NCI-H2171 (cell line): ENCODE data around the gene MSX1.

Experiments used
- DNase-seq: peaks from one replicate; lab custom pipeline; 2025; lab: John Stamatoyannopoulos, UW

Gene MSX1

GRCh38 chr4:4857809-4858508 is 1.5 kb upstream of the MSX1 start:
- DNase-seq = no peak

DNA sequence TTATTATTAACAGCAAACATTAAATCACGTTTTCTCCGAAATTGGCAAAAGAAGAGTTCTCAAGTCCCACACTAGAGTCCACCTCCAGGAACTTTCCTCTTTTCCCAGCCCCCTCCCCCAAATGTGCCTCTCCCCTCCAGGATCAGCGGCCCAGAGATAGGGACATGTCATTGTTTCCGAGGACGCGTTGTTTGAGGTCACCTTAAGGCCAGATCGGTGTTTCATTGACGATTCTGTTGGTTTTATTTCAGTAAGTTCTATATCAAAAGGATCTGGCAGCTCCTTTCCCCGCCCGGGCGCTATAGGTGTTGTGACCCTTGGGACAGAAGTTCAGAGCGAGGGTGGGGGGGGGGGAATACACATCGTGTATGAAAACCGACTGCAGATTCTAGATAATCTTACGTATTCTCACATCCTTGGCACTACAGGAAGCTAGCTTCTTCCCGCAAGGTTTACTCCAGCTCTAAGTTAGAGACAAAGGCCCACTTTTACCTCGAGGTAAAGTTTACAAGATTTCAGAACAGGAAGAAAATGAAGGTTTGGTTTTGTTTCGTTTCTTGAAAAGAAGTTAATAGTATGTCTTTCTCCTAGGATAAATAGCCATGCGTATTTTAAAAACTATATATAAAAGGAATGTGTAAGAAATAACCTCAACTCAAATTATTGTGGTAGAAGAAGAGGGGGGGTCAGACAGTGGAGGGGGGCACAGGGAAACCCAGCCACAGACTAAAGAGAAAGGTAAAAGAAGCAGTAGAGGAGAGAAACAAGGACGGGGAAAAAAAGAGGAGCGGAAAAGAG is 739 bp upstream of the MSX1 start:
- no peak for DNase-seq

GRCh38 chr4:4859799-4860599 is 534 bp downstream of the MSX1 start:
- no peak for DNase-seq

DNA sequence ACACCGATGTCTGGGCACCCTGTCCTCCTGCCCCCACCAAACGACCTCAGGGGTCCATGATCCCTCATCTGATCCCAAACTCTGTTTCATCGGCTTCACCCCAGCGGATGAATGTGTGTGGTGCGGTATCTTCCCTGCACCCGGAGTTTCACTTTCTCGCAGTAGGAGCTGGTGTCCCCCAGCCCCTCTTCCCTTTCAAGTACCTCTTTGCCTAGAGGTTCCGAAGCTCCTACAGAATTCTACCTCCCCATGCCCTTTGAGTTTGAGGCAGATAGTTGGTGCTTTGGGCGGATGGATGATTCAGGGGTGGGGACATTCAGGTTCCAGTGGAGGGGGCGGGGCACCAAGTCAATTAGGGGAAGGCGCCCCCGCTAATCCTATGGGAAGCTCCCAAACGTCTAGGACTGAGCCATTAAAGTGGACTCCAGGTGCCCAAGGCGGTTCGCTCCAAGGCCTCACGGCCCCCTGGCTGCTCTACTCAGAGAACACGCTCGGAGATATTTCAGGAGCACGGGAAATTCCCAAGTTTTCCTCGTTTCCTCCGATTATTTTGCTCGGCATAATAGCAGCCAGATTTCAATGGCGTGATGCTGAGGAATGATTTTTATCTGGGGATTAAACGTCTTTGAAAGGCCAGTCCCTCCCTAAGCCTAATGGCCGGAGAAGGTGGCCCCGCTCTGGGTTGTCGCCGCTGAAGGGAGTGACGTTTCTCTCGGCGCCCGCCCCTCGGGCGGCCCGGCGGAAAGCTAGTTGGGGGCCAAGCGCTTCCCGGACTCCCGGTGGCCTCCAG is 1.3 kb downstream of the MSX1 start:
- no peak for DNase-seq

DNA sequence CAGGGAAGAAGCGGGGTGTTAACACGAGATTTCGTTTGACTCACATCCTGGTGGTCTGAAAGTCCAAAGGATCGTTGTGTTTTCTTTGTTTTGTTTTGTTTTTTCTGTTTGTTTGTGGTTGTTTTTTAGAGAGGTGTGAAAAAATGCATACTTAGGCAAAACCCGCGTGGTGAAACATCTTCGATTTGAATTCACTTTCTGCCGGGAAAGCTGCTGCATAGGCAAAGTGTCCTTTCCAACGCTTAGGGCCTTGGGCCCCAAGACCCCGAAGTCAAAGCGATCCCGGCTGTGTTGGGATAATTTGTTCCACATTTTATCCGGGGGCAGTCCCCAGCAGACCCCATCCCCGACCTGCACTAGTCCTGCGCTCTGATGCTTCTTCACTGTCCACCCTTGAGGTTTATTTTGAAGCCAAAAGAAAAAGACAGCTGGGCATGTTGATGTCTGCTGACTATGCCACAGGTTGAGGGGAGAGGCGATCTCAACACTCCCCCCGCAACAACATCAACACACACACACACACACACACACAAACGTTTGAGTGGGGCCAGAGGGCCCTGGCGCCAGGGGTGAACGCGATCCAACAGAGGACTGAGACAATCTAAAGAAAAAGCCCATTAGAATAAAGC is 2.0 kb downstream of the MSX1 start:
- DNase-seq = no peak

GRCh38 chr4:4862071-4862551 is 2.6 kb downstream of the MSX1 start:
- no peak for DNase-seq

DNA sequence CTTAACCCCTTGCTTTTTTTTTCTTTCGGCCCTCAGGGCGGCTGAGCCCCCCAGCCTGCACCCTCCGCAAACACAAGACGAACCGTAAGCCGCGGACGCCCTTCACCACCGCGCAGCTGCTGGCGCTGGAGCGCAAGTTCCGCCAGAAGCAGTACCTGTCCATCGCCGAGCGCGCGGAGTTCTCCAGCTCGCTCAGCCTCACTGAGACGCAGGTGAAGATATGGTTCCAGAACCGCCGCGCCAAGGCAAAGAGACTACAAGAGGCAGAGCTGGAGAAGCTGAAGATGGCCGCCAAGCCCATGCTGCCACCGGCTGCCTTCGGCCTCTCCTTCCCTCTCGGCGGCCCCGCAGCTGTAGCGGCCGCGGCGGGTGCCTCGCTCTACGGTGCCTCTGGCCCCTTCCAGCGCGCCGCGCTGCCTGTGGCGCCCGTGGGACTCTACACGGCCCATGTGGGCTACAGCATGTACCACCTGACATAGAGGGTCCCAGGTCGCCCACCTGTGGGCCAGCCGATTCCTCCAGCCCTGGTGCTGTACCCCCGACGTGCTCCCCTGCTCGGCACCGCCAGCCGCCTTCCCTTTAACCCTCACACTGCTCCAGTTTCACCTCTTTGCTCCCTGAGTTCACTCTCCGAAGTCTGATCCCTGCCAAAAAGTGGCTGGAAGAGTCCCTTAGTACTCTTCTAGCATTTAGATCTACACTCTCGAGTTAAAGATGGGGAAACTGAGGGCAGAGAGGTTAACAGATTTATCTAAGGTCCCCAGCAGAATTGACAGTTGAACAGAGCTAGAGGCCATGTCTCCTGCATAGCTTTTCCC is 3.4 kb downstream of the MSX1 start:
- no peak for DNase-seq

DNA sequence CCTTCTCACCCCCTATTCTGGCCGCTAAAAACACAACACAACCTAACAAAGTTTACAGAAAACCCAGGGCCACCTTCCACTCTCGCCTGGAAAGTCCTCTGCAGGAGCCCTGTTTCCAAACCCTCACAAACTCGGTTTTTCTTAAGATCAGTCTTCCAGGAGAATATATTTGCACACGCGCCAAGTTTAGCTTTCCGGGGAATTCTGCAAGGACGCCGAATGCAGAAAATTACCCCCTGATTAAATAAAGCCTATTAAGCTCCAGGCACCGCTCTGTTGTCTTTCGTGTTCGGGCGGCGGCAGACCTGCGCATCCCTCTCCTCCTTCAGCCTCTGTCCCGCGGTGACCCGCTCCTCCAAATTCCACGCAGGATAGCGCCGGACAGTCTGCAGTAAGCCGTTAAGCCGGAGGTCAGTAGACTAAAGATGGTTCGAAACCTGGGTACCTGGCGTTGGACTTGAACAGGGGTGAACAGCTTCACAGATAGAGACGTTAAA is 5.0 kb downstream of the MSX1 start:
- DNase-seq = no peak

GRCh38 chr4:4864940-4865704 is 5.7 kb downstream of the MSX1 start:
- no peak for DNase-seq

- DNase-seq = no peak
Observed at GRCh38 chr4:4865705-4866123, 6.2 kb downstream of the MSX1 start.

DNA sequence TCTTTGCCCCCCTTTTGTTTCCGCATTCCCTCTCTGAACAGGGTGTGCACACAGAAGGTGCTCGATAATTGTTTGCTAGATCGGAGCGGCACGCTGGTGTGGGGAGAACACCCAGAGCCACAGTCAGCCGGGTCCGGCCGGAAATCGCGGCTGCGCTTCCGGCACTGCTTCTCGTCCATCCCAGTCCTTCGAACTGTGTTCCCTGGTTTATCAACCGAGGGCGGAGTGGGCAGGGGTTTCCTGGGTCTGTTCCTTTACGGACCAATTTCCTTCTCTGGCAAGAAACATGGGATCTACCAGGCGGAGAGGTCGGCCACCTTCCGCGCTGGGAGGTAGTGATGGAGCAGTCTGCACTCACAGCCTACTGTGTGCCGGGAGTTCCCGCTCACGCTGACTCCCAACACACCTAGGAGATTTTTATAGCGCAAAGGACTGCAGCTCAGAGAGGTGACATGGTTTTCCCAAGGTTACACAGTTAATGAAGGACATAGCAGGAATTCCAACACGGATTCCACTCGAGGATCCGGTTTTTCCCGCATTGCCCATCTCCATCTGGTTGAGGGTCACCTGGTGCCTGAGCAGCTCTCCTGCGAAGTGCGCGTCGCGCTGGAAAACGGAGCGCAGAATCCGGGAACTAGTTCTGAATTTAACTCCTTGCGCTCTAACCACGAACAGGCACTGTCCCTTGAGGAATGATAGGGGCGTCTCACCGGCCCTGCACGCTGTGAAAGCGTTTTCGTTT is 6.8 kb downstream of the MSX1 start:
- DNase-seq = no peak

- DNase-seq = no peak
Observed at GRCh38 chr4:4866866-4867374, 7.5 kb downstream of the MSX1 start.

- no peak for DNase-seq
Observed at GRCh38 chr4:4867375-4868039, 8.0 kb downstream of the MSX1 start.

DNA sequence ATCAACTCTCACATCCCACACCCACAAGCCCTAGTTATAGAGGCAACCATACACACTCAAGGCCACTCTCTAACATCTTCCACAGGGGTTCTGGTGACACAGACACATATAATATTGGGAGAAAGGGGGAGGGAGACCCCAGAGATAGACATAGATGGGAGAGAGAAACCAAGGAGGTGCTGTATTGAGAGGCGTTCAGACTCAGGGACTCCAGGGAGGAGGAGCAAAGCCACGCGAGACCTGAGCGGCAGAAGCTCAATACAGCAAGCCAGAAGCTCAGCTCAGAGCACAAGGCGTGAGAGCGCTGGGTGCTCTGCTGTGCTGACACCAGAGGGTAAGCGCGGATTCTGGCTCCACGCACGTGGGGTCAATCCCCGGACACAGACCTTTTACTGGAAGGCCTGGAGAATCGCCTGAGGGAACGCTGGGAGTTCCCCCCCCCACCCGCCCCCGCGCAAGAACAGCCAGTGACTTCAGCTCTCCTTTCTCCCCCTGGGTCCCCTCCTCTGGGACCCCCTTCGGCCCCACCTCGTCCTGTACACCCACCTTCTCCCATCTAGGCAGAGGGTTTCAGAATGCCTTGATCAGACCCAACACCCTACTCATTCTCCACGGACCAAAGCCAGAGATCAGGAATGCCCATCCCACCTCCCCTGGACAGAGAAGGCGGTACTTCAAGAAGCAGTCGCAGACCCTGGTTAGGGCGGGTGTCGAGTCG is 8.7 kb downstream of the MSX1 start:
- no peak for DNase-seq

- no peak for DNase-seq
Observed at GRCh38 chr4:4868758-4869723, 9.6 kb downstream of the MSX1 start.
